GM19438 (cell line): ENCODE measurements around the gene NXF1.
"Not testable (repeated sequence)": the region's sequence is repeated elsewhere in the genome, so short reads cannot be mapped to it uniquely, and the experiment has no call there.

Source experiments
- ATAC-seq: cut with Tn5 transposase; IDR thresholded peaks from one replicate; pipeline ENCODE4 v1.9.1; 2021; ENCODE audit warnings: low read depth; ENCODE audit not compliant: unreplicated experiment

Gene NXF1

GRCh38 chr11:62832336-62833234 lies 27.3 kb upstream of the NXF1 start, which contains the start of gene TEX54:
Gene TEX54, minus strand, starts transcription at chr11:62832841.
- ATAC-seq: no peak

GRCh38 chr11:62831520-62832335 lies 26.5 kb upstream of the NXF1 start, which contains the start of gene STX5:
Gene STX5, minus strand, starts transcription at chr11:62832051. Its CDS starts 808 bp downstream, at chr11:62831243.
- ATAC-seq: peak; percentile 79

GRCh38 chr11:62830904-62831519 lies 25.8 kb upstream of the NXF1 start:
- ATAC-seq: no peak

- ATAC-seq: not testable (repeated sequence)
These were observed 22.9 kb upstream of the NXF1 start for GRCh38 chr11:62828130-62828529.

GRCh38 chr11:62823677-62824076 lies 18.4 kb upstream of the NXF1 start:
- no peak for ATAC-seq

GRCh38 chr11:62817129-62817528 lies 11.9 kb upstream of the NXF1 start:
- no peak for ATAC-seq

GRCh38 chr11:62816557-62816956 lies 11.3 kb upstream of the NXF1 start:
- no peak for ATAC-seq

GRCh38 chr11:62811659-62812058 lies 6.4 kb upstream of the NXF1 start:
- no peak for ATAC-seq

GRCh38 chr11:62810748-62811147 lies 5.5 kb upstream of the NXF1 start:
- no peak for ATAC-seq

GRCh38 chr11:62806611-62807121 lies 1.4 kb upstream of the NXF1 start:
- no peak for ATAC-seq

- ATAC-seq: no peak
These were observed 761 bp upstream of the NXF1 start for GRCh38 chr11:62805961-62806441.

GRCh38 chr11:62804310-62805075 lies 747 bp downstream of the NXF1 start:
- peak; percentile 5 for ATAC-seq

- no peak for ATAC-seq
These were observed 4.2 kb downstream of the NXF1 start for GRCh38 chr11:62801071-62801470.

GRCh38 chr11:62799486-62799885 lies 5.8 kb downstream of the NXF1 start:
- ATAC-seq: no peak

GRCh38 chr11:62796281-62796680 lies 9.0 kb downstream of the NXF1 start:
- ATAC-seq: no peak

GRCh38 chr11:62794201-62794775 lies 11.0 kb downstream of the NXF1 start:
- ATAC-seq: no peak

GRCh38 chr11:62792202-62792575 lies 13.1 kb downstream of the NXF1 start:
- no peak for ATAC-seq

GRCh38 chr11:62791501-62792201 lies 13.6 kb downstream of the NXF1 start, which contains the start of gene TMEM223:
Gene TMEM223, minus strand, starts transcription at chr11:62792006. Its CDS starts 12 bp downstream, at chr11:62791994.
- ATAC-seq: peak; percentile 57

- no peak for ATAC-seq
These were observed 15.7 kb downstream of the NXF1 start for GRCh38 chr11:62789576-62789975.
